Embryonic facial prominence (tissue), 1 donor: ENCODE results near the gene ALDH3A2.
"Not testable (repeated sequence)": the region's sequence is repeated elsewhere in the genome, so short reads cannot be mapped to it uniquely, and the experiment has no call there.

Experiments used
- DNase-seq: peaks from one replicate; pipeline ENCODE4 v3.0.0-alpha.2; 2016; ENCODE audit errors: extremely low spot score

The ALDH3A2 gene

DNA sequence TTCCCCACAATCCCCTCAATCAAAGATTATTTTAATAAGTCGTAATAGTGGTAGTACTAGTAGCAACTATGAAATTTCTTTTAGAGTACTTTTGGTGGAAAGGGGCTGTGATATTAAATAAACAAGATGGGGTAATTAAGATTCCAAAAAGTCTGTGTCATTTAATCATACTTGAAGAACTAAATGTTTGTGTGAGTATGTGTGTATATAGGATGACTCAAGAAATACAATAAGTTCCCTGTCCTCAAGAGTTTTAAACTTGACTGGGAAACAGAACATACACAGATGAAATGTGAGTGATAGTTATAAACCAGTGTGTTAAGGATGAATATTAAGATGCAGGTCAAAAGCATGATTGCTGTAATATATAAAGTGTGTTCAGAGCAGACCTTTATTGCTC lies 2.3 kb downstream of the ALDH3A2 start:
- no peak for DNase-seq

DNA sequence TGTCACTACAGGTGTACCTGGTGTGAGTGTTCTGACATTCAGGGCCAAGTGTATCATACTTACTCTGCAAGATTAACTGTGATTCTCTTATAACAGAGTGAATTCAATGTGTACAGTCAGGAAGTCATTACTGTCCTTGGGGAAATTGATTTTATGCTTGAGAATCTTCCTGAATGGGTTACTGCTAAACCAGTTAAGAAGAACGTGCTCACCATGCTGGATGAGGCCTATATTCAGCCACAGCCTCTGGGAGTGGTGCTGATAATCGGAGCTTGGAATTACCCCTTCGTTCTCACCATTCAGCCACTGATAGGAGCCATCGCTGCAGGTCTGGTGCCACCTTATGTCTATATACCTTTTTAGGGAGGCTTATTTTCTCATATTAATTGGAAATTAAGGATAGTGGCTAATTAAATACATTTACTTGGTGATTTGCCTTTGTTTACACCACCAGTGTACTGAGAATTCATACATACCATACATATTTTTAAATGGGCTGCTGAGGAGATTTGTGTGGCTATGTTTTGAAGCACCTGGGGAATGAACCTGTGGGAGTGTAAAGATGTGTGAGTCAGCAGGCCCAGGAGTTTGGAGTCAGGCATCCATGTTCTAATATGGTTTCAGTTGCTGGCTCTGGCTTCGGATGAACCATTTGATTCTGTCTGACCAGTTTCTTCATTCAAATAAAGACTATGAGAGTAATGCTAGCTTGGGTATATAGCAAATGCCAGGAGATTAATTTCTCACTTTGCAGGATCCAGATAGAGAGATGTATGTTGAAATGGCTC lies 3.1 kb downstream of the ALDH3A2 start:
- DNase-seq: no peak

DNA sequence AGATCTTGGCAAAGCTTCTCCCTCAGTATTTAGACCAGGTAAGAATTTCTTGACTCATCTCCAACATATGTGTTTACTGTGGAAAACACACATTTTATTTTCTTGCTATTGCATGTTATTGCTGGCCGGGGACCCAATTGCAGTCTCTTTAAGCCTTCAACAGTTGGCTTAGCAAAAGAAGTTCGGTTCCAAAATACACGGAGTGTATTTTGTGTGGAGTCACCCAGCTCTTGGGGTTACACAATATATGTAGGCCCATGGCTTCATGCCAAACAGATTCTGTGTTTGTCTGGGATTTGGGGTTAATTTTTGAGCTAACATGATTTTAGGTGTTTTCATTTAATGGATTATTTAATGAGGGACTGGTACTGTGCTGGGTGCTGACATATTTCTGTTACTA lies 4.0 kb downstream of the ALDH3A2 start:
- no peak for DNase-seq

DNA sequence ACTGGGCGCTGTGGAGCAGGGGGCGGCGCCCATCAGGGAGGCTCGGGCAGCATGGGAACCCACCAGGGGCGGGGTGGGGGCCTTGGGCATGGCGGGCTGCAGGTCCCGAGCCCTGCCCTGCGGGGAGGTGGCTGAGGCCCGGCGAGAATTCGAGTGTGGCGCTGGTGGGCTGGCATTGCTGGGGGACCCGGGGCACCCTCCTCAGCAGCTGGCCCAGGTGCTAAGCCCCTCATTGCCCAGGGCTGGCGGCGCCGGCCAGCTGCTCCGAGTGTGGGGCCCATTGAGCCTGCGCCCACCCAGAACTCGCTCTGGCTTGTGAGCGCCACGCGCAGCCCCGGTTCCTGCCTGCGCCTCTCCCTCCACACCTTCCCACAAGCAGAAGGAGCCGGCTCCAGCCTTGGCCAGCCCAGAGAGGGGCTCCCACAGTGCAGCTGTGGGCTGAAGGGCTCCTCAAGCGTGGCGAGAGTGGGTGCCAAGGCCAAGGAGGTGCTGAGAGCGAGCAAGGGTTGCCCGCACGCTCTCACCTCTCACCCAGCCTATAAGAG lies 5.9 kb downstream of the ALDH3A2 start:
- no peak for DNase-seq

DNA sequence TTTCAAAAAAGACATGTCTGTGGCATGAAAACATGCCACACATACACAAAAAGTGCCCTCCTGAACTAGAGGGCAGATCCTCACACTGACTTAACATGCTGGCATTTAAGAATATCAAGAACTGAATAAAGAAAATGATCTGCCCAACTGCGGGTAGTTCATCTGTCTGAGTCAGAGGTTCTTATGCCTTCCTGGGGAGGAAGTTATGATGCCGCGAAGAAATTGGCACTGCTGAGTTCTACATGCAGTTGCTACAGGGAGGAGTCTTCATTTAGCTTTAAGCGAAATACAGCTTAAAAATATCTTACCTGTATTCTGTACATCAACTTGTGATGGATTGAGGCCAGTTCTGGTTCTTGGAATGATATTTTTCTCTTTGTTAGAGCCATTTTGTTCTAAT lies 6.3 kb downstream of the ALDH3A2 start:
- DNase-seq: no peak

DNA sequence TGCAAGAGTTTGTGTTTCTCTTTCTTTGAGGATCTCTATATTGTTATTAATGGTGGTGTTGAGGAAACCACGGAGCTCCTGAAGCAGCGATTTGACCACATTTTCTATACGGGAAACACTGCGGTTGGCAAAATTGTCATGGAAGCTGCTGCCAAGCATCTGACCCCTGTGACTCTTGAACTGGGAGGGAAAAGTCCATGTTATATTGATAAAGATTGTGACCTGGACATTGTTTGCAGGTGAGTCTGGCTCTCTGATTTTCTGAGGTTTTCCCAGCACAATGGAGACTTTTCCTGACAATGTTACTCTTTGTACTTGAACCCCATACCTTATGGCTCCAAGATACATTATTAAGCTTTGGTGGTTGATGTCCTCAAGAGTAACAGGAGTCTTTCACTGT lies 7.8 kb downstream of the ALDH3A2 start:
- no peak for DNase-seq

DNA sequence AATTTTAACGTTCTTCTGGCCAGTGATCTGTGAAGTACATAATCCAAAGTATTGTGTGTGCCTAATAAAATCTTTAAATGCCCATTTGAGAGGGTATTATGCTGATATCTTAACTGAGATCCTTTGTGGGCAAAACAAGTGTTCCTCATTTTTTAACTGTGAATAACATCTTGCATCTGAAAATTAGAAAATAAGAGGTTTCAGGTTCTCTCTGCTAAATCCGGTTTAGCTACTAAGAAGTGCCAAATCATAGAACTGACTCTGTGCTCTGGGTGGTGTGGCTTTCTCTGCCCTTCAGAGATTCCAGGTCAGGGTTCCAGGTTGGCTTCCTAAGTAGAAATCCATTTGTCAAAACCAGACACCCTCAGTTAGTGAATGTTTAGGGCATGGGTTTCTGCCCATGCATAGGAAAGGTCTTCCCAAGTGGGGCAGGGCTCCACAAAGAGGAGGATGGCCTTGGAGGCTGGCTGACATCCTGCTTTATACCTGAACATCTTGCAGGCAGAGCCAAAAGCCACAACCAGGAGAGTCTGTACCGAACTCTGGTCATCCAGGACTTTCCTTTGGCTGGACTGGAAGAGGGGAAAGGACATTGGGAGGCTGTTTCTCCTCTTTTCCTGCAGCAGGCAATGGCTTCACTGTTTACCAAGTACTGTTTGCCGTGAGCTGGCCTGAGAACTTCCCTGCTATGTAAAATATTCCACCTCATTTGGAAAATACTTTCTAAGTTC lies 8.5 kb downstream of the ALDH3A2 start:
- no peak for DNase-seq

DNA sequence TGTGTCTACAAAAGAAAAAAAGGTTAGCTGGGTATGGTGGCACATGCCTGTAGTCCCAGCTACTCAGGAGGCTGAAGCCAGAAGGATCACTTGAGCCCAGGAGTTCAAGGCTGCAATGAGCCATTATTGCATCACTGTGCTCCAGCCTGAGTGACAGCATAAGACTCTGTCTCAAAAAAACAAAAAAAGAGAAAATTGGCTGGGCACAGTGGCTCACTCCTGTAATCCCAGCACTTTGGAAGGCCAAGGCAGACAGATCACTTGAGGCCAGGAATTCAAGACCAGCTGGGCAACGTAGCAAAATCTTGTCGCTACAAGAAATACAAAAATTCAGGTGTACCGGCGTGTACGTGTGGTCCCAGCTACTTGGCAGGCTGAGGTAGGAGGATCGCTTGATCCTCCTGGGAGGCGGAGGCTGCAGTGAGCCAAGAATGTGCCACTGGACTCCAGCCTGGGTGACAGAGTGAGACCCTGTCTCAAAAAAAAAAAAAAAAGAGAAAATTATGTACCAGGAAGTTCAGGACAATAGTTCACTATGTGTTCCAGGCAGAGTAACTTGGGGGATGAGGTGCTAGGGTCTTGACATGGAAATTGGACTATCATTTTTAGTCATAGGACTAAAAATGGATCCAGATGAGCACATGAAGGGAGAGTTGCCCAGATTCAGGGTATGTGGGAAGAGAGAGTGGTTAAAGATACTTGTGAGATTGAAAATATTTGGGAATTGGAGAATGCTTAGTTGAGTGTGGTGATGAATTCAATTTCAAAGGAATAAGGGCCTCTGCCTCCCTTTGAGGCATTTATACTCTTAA lies 11.0 kb downstream of the ALDH3A2 start:
- no peak for DNase-seq

DNA sequence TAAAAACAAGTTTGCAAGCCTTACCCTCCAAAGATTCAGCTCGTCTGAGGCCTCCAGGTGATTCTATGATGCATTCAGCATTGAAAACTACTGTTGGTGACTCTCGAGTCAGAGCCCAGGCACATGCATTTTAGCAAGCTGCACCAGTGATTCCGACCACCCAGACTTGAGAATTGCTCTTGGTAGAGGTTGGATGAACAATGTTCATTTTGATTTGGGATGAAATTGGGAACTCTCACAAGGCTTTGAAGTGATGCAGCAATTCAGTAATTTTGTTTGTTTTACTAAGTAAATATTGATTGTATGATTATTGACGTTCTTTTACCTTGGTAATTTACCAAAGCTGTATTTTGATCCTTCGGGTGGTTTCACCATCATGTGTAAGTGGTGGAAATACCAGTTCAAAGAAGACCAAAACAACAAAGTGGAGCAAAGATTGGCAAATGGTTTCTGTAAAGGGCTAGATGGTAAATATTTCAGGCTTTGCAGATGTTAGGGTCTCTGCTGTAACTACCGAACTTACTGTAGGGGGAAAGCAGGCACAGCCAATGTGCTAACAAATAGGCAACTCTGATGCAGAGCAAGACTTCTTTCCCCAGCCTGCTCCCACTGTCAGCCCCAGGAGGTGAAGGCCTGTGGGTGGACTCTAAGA lies 11.8 kb downstream of the ALDH3A2 start:
- DNase-seq: no peak

DNA sequence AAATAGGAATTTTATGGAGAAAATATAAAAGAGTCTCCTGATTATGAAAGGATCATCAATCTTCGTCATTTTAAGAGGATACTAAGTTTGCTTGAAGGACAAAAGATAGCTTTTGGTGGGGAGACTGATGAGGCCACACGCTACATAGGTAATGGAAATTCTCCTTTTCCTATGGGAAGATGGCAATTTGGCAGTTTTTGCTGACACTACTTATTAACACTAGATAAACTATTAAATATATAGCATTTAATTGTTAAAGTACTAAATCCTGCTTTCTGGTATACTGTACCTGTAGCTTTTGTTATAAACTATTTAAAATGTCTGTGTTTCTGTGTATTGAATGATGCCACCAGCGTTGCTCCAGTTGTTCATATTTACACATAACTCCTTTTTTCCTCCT lies 12.6 kb downstream of the ALDH3A2 start:
- DNase-seq: no peak

DNA sequence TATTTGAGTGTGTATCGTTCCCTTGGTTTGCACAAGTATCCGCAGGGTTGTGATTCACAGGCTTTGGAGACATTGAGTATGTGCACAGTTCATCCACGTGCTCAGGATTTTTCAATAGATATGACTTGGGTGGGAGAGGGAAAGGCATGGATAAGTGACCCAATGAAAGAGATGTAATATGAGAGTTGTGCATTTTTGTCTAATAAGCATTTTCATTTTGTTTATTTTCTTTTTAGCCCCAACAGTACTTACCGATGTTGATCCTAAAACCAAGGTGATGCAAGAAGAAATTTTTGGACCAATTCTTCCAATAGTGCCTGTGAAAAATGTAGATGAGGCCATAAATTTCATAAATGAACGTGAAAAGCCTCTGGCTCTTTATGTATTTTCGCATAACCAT lies 14.5 kb downstream of the ALDH3A2 start:
- no peak for DNase-seq

DNA sequence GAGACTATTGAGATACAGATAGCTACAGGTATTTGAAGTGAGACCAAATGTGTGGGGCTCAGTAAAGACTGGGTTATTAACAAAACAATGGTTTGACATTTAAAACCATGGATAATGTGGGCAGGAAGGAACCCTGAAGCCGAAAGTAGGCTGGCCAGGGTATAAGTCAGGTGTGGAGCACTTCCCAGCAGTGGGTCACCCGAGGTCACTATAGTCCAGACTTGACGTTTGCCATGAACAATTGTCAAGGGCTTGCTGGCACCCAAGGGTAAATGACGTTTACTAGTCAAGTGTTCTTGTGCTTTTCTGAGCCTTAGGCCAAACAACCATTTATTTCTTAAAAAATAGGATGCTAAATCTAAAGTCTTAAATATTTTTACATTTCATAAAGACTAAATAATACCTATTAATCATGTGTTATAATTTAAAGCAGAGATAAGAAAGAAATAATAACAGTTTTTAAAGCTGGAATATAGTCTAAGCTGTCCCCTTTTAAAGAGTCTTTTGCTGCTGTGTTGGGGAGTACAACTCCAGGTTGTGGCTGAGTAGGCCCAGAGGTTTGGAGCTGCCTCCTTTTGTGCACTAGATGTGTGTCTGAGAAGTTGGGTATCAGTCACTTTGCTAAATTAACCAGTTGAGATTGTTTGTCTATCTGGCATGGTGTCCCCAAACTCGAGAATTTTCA lies 15.7 kb downstream of the ALDH3A2 start:
- DNase-seq: no peak

DNA sequence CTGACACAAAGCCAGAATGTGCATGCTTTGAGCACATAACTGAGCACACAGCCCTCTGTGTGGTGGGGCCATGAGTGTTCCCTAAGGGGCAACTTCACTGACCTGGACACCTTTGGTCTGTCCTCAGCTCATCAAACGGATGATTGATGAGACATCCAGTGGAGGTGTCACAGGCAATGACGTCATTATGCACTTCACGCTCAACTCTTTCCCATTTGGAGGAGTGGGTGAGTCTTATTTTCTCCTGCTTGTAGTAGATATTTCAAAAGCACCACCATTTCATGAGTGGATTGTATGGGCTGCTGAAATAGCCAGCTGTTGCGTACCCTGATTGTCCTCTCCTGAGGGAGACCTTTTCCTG lies 16.2 kb downstream of the ALDH3A2 start:
- no peak for DNase-seq

DNA sequence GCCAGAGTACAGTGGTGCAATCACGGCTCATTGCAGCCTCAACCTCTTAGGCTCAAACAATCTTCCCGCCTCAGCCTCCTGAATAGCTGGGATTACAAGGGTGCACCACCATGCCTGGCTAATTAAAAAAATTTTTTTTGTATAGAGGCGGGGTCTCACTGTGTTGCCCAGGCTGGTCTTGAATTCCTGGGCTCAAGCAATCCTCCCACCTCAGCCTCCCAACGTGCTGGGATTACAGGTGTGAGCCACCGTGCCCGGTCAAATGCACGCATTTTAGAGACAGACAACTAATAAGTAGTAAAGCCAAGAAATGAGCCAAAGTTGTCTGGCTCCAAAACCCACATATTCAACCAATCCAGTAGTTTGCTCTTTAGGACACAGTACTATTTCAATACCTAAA lies 21.1 kb downstream of the ALDH3A2 start:
- not testable (repeated sequence) for DNase-seq

DNA sequence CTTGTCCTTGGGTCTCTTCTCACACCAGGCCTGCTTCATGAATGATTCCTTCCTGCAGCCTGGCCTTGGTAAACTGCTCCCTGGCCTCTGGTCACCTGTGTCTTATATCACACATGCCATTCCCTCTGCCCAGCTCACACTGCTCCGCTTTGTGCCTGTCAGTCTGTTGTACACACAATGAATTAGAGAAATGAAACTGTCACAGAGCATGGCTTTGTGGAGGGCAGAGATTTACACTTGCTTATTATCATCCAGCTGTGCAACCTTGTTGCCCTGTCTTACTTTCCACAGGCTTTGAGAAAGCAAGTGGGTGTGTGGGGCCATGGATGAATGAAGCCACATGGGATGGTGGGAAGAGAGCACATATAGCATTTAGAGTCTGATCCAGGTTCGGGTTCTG lies 22.4 kb downstream of the ALDH3A2 start:
- no peak for DNase-seq

DNA sequence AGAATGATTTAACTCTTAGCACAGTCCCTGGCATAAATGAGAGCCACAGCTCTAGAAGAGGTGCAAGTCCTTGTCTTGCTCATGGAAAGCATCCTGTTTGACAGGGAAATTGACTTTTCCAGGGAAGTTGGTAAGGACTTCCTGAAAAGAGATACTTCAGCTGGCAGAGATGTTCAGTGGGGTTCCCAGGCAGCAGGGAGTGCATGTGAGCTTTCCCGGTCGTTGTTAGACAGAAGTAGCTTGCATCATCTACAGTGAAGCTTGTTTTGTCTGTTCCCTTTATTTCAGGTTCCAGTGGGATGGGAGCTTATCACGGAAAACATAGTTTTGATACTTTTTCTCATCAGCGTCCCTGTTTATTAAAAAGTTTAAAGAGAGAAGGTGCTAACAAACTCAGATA lies 22.9 kb downstream of the ALDH3A2 start:
- DNase-seq: no peak

DNA sequence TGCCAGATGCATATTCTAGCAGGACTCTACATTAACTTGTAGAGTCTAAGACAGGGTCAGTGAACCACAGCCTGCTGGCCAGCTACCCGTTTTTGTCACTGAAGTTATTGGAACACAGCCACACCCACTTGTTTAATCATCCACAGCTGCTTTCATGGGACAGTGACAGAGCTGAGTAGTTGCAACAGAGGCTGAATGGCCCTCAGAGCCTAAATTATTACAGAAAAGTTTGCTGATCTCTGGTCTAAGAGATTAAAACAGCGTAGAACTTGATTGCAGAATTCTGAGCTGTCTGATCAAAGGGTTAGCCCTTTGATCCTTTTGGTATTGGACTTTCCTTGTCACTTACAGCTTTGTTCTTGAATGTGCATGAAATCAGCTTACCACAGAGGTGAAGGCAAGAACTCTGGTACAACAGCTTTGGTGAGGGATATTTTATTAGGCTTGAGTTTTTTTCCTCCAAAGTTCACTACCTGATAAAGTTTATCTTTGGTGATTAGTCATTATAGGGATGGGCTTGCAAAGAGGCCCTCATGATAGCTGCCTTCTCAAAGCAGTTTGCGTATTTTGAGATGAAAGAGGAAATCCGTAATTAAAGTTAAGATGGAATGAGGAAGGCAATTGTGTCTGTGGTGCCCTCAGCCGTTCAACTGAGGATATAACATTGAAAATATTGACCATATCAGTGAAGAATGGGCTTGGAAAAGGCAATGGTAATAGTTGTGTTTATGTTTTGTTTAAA lies 23.6 kb downstream of the ALDH3A2 start:
- DNase-seq: no peak

DNA sequence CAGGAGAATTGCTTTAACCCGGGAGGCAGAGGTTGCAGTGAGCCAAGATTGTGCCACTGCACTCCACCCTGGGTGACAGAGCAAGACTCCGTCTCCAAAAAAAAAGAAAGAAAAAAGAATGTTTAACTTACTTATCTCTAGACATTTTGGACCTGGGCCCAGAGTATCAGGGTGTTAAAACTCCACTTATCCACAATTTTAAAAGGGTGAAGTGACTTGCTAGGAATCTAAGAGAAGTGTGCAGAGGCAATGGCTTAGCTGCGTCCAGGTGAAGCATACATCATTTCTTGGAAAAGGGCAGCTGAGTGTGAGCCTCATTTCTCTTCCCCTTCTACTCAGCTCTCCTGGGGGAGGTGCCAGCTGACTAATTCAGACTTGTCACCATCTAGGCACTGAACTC lies 25.1 kb downstream of the ALDH3A2 start:
- no peak for DNase-seq

DNA sequence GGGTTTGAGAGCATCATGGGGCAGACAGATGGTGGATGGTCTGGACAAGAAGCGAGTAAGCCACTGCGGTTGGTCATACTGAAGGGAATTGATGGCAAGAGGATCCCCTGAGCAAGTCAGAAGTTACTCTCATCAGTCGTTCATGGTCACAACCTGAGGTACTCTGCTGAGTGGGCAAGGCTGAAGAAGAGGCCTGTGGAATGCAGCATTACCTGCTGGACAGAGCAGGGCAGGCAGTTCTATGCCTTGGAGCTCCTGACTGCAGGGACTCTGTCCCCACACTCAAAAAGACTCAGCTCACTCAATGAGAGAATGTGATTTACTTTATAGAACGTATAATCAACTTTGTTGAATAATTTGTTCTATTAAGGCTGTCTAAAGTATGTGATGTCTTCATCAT lies 28.3 kb downstream of the ALDH3A2 start:
- no peak for DNase-seq

DNA sequence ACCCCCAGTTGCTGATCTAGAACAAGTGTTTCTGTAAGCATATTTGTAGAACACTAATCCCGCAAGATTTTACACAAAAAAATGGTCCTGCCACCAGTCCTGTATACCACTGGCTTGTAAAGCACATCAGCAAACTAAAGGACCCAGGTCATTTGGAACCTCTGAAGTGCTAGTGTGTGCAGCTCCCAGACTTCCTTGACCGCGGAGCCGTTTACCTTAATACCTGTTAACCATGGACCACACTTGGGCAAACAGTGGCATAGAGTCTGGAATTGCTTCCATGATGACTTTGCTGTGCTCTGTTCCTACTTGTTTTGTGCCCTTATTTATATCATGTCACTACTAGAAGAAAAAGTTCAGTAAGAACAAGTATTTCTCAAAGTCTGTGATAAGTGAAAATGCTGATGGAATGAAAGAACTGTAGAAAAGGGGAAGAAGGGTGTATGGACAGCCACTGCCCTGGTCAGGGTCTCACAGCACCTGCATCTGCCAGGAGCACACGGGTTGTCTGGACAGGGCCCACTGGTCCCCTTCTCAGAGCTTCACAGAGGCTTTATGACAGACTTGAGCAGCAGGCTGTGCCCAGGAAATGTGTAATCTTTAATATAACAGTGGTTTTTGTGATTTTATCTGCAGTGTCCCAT lies 29.3 kb downstream of the ALDH3A2 start:
- no peak for DNase-seq
